ENCODE results near the gene ERICH6B. TPM values are rescaled to one million over a fixed set of nuclear protein-coding genes. Genes with fewer than 3 reads are reported as not detected.
"Not testable (repeated sequence)": the region's sequence is repeated elsewhere in the genome, so short reads cannot be mapped to it uniquely, and the experiment has no call there.

Gene ERICH6B
- not detected in 2 replicates for total RNA-seq (2014; rRNA removed; shearing (Covaris generic))
- not detected in 2 replicates for polyA plus RNA-seq (2015; cell fraction: cytosol; rRNA removed)
- polyA plus RNA-seq (2015; cell fraction: nucleus; rRNA removed) = not detected in 2 replicates

DNA sequence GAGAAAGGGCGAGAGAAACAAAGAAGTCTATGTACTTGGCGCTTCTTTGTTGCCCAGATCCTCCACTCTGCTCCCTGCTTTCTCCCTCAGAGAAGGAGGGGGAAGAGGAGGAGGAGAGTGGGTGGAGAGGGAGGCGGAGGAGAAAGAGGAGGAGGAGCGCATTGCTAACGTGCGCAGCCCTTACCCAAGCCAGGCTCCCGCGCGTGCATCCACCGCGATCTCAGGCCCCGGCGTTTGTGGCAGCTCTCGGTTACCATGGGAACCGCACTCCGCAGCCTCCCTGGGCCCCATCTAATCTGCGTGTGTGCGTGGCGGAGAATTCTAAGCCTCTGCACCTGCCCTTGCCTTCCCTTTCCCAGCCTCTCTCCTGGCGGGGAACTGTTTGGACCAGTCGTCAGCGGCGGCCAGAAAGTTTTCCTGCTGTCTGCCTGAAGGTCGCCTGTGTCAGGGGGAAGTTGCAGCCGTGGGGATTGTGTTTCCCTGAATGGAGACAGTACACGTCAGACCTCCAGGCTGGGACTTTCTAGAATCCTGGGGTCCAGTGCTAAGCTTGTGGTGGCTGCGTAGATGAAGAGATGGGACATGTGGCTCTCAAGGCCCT, at the start of gene ERICH6B:
TSS of gene ERICH6B (minus strand) at position 239 of the 601 bp plus-strand sequence. CDS start 18,734 bp downstream, outside the sequence.
- in situ Hi-C loops (cut with HindIII; ENCODE audit: low pct_unique_long_range_greater_than_20kb, low sequenced_read_pairs) = no loop called here
- DNase-seq (ENCODE audit: low read depth, low spot score) = peak; percentile 85

DNA sequence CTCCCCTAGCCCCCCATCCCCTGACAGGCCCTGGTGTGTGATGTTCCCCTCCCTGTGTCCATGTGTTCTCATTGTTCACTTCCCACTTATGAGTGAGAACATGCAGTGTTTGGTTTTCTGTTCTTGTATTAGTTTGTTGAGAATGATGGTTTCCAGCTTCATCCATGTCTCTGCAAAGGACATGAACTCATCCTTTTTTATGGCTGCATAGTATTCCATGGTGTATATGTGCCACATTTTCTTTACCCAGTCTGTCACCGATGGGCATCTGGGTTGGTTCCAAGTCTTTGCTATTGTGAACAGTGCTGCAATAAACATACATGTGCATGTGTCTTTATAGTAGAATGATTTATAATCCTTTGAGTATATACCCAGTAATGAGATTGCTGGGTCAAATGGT, 47.4 kb upstream of the ERICH6B start:
- in situ Hi-C loops (cut with HindIII; ENCODE audit: low pct_unique_long_range_greater_than_20kb, low sequenced_read_pairs); DNase-seq (ENCODE audit: low read depth, low spot score): not testable (repeated sequence)

DNA sequence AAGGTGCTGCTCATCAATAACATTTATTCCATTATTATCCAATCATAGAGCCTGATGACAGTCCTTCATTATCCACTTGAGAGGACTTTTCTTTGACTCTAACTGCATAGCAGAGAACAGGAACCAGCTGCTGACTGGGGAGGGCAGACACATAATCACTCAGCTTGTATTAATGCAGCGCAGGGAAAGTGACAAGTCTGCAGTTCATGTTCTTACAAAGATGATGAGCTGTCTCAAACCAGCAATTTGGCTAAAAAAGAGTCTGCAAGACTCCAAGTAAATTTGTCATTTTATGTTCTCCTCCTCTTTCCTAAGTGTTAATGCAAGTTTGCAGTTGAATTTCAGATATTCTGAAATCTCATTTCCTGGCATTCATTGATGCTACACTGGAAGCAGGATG, 46.6 kb upstream of the ERICH6B start:
- DNase-seq (ENCODE audit: low read depth, low spot score) = no peak
- in situ Hi-C loops (cut with HindIII; ENCODE audit: low pct_unique_long_range_greater_than_20kb, low sequenced_read_pairs) = no loop called here

DNA sequence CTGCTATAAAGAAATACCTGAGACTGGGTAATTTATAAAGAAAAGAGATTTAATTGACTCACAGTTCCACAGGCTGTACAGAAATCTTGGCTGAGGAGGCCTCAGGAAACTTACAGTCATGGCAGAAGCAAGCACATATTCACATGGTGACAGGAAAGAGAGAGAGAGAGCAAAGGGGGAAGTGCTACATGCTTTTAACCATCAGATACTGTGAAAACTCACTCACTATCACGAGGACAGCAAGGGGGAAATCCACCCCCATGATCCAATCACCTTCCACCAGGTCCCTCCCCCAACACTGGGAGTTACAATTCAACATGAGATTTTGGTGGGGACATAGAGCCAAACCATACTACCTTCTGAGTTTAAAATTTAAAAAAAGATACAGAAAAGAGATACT, 44.9 kb upstream of the ERICH6B start:
- DNase-seq (ENCODE audit: low read depth, low spot score); in situ Hi-C loops (cut with HindIII; ENCODE audit: low pct_unique_long_range_greater_than_20kb, low sequenced_read_pairs): not testable (repeated sequence)

DNA sequence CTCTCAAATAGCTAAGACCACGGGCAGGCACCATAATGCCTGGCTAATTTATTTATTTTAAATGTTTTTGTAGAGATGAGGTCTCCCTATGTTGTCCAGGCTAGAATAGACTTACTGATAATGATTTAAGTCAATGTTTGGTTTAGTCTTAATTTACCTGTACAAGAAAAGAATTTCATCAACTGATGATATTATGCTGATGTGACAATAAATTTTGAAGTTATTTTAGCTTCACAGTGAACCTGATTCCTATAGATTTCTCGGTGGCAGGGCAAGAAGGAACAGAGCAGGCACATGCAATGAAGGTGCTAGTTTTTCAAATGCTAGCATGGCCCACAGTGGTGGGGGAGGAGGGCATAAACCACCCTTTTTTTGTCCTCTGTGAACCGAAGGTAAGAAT, 44.0 kb upstream of the ERICH6B start:
- in situ Hi-C loops (cut with HindIII; ENCODE audit: low pct_unique_long_range_greater_than_20kb, low sequenced_read_pairs) = no loop called here
- DNase-seq (ENCODE audit: low read depth, low spot score) = no peak

DNA sequence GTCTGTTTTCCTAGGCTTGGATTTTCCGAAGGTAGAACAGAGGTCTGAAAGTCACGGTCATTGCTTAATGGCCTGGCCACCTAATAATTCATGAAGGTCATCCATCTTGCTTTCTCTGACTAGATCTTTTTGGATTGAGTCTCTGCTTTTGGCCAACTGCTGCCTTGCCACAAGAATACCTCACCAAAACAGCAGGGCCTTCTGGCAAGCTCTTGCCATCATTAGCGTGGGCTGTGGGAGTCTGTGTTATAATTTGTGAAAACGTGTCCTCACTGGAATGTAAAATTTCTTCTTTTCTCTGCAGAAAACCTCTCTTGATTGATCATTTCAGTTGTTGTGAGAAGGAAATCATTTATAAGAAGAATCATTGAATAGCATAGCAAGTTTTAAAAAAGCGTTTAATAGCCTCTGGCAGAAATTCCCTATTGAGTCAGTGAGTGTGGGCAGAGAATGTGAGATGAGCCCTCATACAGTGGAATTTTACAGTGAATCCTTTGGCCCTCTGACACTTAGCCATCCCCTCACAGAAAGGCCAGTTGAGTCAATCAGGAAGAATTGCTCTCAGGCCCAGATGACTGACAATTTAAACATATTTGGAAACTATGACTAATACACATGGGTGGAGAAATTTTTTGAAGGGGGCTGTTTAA, 43.2 kb upstream of the ERICH6B start:
- in situ Hi-C loops (cut with HindIII; ENCODE audit: low pct_unique_long_range_greater_than_20kb, low sequenced_read_pairs) = no loop called here
- peak; percentile 15 for DNase-seq (ENCODE audit: low read depth, low spot score)

DNA sequence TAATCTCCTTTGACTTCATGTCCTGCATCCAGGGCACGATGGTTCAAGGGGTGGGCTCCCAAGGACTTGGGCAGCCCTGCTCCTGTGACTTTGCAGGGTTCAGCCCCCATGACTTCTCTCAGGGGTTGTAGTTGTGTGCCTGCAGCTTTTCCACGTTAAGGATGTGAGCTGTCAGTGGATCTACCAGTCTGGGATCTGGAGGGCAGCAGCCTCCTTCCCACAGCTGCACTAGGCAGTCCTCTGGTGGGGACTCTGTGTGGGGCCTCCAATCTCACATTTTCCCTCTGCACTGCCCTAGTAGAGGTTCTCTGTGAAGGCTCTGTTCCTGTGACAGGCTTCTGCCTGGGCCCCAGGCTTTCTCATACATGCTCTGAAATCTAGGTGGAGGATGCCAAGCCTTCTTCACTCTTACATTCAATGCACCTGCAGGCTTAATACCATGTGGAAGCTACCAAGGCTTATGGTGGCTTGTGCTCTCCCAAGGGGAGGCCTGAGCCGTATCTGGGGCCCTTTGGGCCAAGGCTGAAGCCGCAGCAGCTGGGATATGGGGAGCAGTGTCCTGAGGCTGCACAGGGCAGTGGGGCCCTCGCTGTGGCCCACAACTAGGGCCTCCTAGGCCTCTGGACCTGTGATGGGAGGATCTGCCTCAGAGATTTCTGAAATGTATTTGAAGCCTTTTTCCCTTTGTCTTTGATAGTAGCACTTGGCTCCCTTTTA, 39.3 kb upstream of the ERICH6B start:
- in situ Hi-C loops (cut with HindIII; ENCODE audit: low pct_unique_long_range_greater_than_20kb, low sequenced_read_pairs) = no loop called here
- DNase-seq (ENCODE audit: low read depth, low spot score) = no peak

DNA sequence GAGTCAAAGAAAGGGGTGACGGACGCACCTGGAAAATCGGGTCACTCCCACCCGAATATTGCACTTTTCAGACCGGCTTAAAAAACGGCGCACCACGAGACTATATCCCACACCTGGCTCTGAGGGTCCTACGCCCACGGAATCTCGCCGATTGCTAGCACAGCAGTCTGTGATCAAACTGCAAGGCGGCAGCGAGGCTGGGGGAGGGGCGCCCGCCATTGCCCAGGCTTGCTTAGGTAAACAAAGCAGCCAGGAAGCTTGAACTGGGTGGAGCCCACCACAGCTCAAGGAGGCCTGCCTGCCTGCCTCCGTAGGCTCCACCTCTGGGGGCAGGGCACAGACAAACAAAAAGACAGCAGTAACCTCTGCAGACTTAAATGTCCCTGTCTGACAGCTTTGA, 29.7 kb upstream of the ERICH6B start:
- DNase-seq (ENCODE audit: low read depth, low spot score); in situ Hi-C loops (cut with HindIII; ENCODE audit: low pct_unique_long_range_greater_than_20kb, low sequenced_read_pairs): not testable (repeated sequence)

DNA sequence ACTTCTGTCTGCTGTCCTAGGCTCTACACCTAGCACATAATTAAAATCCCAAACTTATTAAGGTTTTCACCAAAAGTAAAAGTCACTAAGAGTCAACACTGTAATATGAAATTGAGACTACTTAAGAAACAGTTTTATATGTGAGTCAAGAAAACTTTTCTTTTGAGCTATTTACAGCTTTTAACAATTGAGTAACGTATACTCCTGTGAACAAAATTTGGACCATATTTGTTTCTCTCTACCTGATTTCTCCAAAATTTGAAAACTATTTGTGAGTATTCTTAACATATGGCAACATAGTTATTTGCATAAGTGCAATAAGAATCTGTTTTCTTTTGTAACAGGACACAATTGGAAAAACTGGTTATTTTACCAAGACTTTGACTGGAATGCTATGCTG, 26.6 kb upstream of the ERICH6B start:
- DNase-seq (ENCODE audit: low read depth, low spot score); in situ Hi-C loops (cut with HindIII; ENCODE audit: low pct_unique_long_range_greater_than_20kb, low sequenced_read_pairs): not testable (repeated sequence)

DNA sequence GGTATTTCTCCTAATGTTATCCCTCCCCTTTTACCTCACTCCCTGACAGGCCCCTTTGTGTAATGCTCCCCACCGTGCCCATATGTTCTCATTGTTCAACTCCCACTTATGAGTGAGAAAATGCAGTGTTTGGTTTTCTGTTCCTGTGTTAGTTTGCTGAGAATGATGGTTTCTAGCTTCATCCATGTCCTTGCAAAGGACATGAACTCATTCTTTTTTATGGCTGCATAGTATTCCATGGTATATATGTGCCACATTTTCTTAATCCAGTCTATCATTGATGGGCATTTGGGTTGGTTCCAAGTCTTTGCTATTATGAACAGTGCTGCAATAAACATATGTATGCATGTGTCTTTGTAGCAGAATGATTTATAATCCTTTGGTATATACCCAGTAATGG, 19.8 kb upstream of the ERICH6B start:
- in situ Hi-C loops (cut with HindIII; ENCODE audit: low pct_unique_long_range_greater_than_20kb, low sequenced_read_pairs); DNase-seq (ENCODE audit: low read depth, low spot score): not testable (repeated sequence)

DNA sequence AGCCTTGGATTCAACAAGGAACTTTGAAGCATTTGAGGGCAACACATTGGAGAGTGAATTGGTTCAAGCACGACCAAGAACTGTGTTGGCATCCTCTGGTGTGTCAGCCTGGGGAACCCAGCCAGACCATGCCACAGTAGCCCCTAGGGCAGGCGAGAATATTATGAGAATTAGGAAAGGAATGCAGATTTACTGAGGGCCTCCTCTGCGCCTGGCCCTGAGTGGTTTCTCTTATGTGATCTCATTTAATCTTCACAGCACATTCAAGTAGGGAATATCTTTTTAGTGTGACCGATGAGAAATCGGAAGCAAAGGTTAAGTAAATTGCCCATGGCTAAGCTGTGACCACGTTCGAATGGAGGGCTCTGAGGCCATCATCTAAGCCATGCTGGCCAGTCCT, 15.3 kb upstream of the ERICH6B start:
- DNase-seq (ENCODE audit: low read depth, low spot score) = no peak
- in situ Hi-C loops (cut with HindIII; ENCODE audit: low pct_unique_long_range_greater_than_20kb, low sequenced_read_pairs) = no loop called here

DNA sequence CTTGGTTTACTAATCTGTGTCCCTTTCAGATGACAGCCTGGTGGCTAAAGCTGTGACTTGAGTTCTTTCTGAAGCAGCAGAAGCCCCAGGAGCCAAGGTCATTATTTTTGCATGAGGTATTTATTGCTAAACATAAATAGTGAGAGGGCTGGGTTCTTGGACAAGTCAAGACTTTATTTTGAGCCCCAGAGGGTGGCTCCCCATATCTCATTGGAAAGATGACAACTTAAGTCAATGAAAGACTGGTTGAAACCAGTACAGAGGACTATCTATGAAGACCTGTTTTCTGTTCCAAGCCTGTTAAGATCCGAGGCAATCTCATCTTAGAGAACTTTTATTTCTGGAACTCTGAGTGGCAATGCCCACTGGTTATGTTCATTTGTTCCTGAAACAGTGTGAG, 14.4 kb upstream of the ERICH6B start:
- in situ Hi-C loops (cut with HindIII; ENCODE audit: low pct_unique_long_range_greater_than_20kb, low sequenced_read_pairs) = no loop called here
- DNase-seq (ENCODE audit: low read depth, low spot score) = no peak

DNA sequence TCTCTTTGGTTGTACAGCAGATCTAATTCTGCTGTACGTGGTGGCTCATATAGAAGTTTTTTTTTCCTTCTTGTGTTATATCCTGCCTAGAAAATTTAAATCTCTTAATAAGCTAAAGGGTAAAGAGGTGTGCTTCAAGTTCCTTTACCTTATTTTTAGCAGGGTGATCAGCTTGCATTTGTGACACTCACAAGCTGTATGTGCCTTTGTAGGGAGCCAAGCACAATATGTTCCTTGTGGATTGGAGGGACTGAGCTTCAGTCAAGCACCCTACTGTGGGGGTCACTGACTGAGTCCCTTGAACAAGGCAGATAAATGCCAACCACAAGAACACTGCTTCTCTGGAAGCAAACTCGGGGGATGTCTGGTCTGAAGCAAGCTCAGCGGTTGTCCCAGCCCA, 12.6 kb upstream of the ERICH6B start:
- in situ Hi-C loops (cut with HindIII; ENCODE audit: low pct_unique_long_range_greater_than_20kb, low sequenced_read_pairs) = no loop called here
- no peak for DNase-seq (ENCODE audit: low read depth, low spot score)

DNA sequence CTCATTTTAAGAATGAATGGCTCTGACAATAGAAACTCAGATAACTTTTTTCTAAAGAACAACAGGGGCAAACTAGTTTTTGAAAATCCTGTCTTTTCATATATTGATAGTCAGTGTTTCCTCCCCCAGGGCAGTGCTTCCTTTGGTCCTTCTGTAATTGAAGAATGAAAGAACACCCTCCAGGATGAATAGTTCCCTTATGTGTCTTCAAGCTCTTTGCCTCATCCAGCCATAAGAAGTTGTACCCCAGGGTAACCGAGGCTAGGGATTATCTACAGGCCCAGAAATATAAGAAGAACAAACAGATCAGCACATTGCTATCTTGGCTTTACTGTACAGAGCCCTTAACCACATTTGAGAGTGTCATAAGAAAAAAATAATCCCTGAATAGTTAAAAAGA, 12.1 kb upstream of the ERICH6B start:
- peak; percentile 29 for DNase-seq (ENCODE audit: low read depth, low spot score)
- in situ Hi-C loops (cut with HindIII; ENCODE audit: low pct_unique_long_range_greater_than_20kb, low sequenced_read_pairs) = no loop called here

DNA sequence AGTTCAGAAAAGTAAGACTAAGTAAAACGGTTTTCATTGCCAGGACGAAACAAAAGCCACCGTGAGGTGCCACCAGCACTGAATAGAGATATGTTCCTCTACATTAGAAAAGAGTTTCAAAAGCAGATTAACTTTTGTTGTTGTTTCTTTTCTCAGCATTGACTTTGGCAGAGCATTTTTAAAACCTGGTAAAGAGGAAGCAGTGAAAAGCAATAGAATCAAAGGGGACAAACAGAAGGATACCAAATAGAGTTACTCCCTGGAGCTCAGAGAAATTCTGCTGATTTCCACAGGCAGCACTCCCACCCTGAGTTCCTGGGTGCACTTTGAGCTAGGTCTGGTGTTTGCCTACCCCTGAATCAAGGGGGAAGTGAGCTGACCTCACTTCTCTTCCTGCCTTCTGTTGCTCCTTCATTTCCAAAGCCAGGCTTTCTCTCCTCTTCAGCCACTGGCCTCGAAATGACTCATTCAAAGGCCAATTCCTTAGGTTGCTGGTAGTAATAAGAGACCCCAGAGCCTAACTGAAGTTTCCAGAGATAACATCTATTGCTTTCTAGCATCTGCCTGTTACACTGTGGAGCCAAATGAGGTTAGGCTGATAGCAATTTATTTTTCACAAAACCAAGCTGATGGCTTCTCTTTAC, 11.3 kb upstream of the ERICH6B start:
- in situ Hi-C loops (cut with HindIII; ENCODE audit: low pct_unique_long_range_greater_than_20kb, low sequenced_read_pairs) = no loop called here
- DNase-seq (ENCODE audit: low read depth, low spot score) = no peak

DNA sequence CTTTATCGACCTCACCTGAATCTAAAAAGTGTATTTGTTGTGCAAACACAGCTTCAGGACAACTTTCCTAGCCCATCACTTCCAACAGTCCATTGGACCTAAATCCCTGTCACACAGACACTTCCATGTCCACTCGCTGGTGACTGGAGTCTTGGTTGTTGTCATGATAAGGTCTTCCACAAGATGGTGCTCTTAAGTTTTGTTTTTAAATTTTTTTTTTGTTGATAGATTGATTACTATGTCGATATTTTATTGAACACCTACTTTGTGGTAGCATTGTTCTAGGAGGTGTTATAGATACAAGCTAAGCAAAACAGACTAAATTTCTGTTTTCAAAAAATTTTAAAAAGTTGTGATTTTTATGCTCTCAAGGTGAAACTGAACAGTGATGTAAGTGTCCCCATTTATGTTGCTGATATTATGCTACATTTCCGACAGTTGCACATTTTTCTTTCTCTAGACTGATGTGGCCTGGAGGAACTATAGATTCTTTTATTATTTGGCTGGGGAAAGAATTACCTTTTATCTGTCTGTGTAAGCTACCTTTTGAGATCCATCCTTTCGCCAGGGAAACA, 8.1 kb upstream of the ERICH6B start:
- peak; percentile 62 for DNase-seq (ENCODE audit: low read depth, low spot score)
- in situ Hi-C loops (cut with HindIII; ENCODE audit: low pct_unique_long_range_greater_than_20kb, low sequenced_read_pairs) = no loop called here

DNA sequence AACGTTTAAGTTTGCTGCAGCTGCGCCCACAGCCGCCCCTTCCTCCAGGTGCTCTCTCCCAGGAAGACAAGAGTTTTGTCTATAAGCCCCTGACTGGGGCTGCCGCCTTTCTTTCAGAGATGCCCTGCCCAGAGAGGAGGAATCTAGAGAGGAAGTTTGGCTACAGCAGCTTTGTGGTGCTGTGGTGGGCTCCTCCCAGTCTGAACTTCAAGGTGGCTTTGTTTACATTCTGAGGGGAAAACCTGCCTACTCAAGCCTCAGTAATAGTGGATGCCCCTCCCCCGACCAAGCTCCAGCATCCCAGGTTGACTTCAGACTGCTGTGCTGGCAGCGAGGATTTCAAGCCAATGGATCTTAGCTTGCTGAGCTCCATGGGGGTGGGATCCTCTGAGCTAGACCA, 6.4 kb upstream of the ERICH6B start:
- in situ Hi-C loops (cut with HindIII; ENCODE audit: low pct_unique_long_range_greater_than_20kb, low sequenced_read_pairs) = no loop called here
- no peak for DNase-seq (ENCODE audit: low read depth, low spot score)

DNA sequence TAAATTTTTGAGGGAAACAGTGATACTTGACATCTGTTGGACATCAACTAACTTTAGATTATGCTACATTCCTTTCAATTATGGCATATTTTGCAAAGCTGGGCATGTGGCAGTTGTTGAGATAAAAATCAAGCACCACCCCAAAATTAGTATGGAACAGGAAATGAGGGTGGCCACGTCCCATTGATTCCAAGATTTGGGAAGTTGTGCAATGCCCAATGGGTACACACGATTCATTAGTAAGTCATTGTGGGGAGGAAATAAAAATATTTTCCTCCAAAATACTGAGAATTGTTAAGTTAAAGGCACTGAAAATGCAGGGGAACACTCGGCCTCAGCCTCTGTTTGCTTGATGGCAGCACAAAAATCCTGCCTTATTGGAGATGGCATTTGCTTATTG, 7.6 kb downstream of the ERICH6B start:
- in situ Hi-C loops (cut with HindIII; ENCODE audit: low pct_unique_long_range_greater_than_20kb, low sequenced_read_pairs) = no loop called here
- DNase-seq (ENCODE audit: low read depth, low spot score) = no peak

Measured in SK-MEL-5 (cell line).